ENCODE measurements around the gene TRAF1. TPM values are rescaled to one million over a fixed set of nuclear protein-coding genes. Genes with fewer than 3 reads are reported as not detected.

Gene TRAF1
- total and polyA plus RNA-seq, 10 of the 15 experiments (the other 5 are each of a cell fraction or from before 2014, with no cell fraction given), result 13.8 to 163 (median 128) TPM

DNA sequence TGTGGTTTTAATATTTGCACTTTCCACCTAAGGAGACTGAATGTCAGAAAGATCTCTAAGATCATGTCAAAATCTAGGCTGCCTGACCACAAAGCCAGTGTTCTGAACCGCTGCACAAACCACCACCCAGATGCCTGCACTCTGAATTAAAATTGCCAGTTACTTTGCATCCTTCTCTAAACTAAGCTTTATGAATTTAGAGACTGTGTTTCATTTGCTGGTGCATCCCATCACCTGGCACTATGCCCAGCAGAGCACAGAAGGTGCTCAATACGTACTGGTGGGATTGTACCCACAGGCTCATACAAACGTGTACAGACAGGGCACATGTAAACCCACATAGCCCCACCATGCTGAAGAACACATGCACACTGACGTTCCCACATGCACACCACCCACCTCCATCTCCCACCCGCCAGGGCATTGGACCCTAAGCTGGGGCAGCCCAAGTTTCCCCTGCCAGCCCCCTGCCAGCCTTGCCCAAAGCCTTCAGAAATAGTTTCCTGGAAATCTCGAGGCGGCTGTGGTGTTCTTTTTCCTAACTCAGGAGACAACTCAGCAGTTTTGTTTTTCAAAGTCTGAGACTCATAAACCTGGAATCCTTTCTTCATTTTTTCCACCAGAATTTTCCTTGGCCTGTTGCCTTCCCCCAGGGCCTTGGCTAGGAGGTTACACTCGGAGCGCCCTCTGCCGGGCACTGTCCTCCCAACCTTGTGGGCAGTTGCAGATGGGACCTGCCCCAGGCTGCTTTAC lies 9.6 kb upstream of the TRAF1 start:
- peak overlapping the region; percentile 19; the same call in 1 of the 2 replicates for H3K4me3 ChIP-seq
- DNase-seq (ENCODE audit: low read depth, low spot score) (peak; percentile 68), FAIRE-seq (peak; percentile 54), ATAC-seq (peak; percentile 69)
- no peaks in the 10 kb centered on the region for H3K36me3 ChIP-seq (ENCODE audit: control insufficient read depth in 2 of 2, insufficient read depth in 2 of 2, low read length in 1 of 2)
- RAD21 ChIA-PET (ENCODE audit: unreplicated experiment), result interaction anchor here (1.0 to 11.7 kb wide), 8 partner anchors 15 to 180 kb away, joined by 3 to 196 read pairs (median 7); partner anchors contain the start of gene TRAF1
- H3K9me3 ChIP-seq (replicated peaks; ENCODE audit: control insufficient read depth, insufficient read depth, low read length), result no peaks in the 10 kb centered on the region
- WGBS (ENCODE audit: insufficient coverage, insufficient replicate concordance, low lambda C conversion rate, missing lambda C conversion rate), result 4% methylated on average over 10 of the region's 10 CpGs
- H3K79me2 ChIP-seq (ENCODE audit: control insufficient read depth, insufficient read depth, low read length), result peaks cover 8% of the 10 kb centered on the region
- POLR2A ChIA-PET, result interaction anchor here (0.7 to 18.1 kb wide), 4 partner anchors 15 to 219 kb away, joined by 3 to 383 read pairs (median 114); no protein-coding TSS in a partner anchor
- H2AFZ ChIP-seq (ENCODE audit: control insufficient read depth, low read depth, low read length), result no peak overlapping the region
- intact Hi-C loops (cut with micrococcal nuclease; ENCODE audit: unreplicated experiment), result loop anchor here (1.0 to 2.0 kb wide), 3 partner anchors 15 to 180 kb away; no protein-coding TSS in a partner anchor
- H3K4me2 ChIP-seq (ENCODE audit: control insufficient read depth, insufficient read depth), result peak overlapping the region; percentile 70
- no TSS peak for BruUV-seq (replicated peaks)
- SMC1A ChIA-PET (ENCODE audit: uncharacterized antibody, unreplicated experiment), result interaction anchor here (1.0 to 26.1 kb wide), 14 partner anchors 7 to 181 kb away, joined by 3 to 522 read pairs (median 8); partner anchors contain the start of genes FBXW2 and TRAF1
- H4K20me1 ChIP-seq (ENCODE audit: control insufficient read depth, insufficient read depth), result no peaks in the 10 kb centered on the region
- peak overlapping the region; percentile 36 for H3K9ac ChIP-seq (ENCODE audit: control insufficient read depth, insufficient read depth, low read length)
- H3K27ac ChIP-seq (ENCODE audit: control insufficient read depth, insufficient read depth), result peak overlapping the region; percentile 96
- H3K27me3 ChIP-seq (replicated peaks in 1 of 2; ENCODE audit: control insufficient read depth in 2 of 2, insufficient read depth in 2 of 2, low read length in 1 of 2), result no peaks in the 10 kb centered on the region
- peaks cover 47% of the 10 kb centered on the region for H3K4me1 ChIP-seq (ENCODE audit: control insufficient read depth, insufficient read depth, low read length)
- CTCF ChIA-PET, result interaction anchor here (0.6 to 11.9 kb wide), 27 partner anchors 9 to 1956 kb away, joined by 3 to 110 read pairs (median 4); partner anchors contain the start of gene TRAF1
- in situ Hi-C loops (cut with MboI), result loop anchor here (5.0 kb wide), 2 partner anchors 64 to 179 kb away; no protein-coding TSS in a partner anchor
- TF ChIP-seq, protein P1, sequence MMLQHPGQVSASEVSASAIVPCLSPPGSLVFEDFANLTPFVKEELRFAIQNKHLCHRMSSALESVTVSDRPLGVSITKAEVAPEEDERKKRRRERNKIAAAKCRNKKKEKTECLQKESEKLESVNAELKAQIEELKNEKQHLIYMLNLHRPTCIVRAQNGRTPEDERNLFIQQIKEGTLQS (IDR thresholded peaks at IDR 0.05; ENCODE audit: borderline replicate concordance, extremely low read depth, low read depth, low read length), result no peak
- TF ChIP-seq JUNB (IDR thresholded peaks at IDR 0.05) (no peak), SMC3 (IDR thresholded peaks at IDR 0.05; ENCODE audit: borderline replicate concordance, low read length) (peak; percentile 96), ZNF274 (IDR thresholded peaks at IDR 0.05; ENCODE audit: insufficient read depth, insufficient read length) (no peak), NFYB (IDR thresholded peaks at IDR 0.05; ENCODE audit: insufficient read depth, low read depth, low read length) (no peak), EP300 (IDR thresholded peaks at IDR 0.05; ENCODE audit: borderline replicate concordance in 1 of 2, control insufficient read depth in 1 of 2, low read depth in 2 of 2, low read length in 2 of 2) (no peak), KAT2A (conservative IDR thresholded peaks at IDR 0.05; ENCODE audit: control insufficient read depth, low read depth, low read length) (no peak), KDM1A (IDR thresholded peaks at IDR 0.05; ENCODE audit: borderline replicate concordance) (no peak), SIN3A (IDR thresholded peaks at IDR 0.05; ENCODE audit: low read depth, low read length) (no peak), POLR2A (IDR thresholded peaks at IDR 0.05; ENCODE audit: low read depth, low read length) (no peak), MTA3 (IDR thresholded peaks at IDR 0.05; ENCODE audit: borderline replicate concordance, low read length) (no peak), BACH1 (IDR thresholded peaks at IDR 0.05; ENCODE audit: borderline replicate concordance) (no peak)
- TF ChIP-seq, protein P2, sequence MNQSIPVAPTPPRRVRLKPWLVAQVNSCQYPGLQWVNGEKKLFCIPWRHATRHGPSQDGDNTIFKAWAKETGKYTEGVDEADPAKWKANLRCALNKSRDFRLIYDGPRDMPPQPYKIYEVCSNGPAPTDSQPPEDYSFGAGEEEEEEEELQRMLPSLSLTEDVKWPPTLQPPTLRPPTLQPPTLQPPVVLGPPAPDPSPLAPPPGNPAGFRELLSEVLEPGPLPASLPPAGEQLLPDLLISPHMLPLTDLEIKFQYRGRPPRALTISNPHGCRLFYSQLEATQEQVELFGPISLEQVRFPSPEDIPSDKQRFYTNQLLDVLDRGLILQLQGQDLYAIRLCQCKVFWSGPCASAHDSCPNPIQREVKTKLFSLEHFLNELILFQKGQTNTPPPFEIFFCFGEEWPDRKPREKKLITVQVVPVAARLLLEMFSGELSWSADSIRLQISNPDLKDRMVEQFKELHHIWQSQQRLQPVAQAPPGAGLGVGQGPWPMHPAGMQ (IDR thresholded peaks at IDR 0.05; ENCODE audit: borderline replicate concordance), result peak; percentile 48; the same call in 1 of the 2 replicates
- TF ChIP-seq, protein P3, sequence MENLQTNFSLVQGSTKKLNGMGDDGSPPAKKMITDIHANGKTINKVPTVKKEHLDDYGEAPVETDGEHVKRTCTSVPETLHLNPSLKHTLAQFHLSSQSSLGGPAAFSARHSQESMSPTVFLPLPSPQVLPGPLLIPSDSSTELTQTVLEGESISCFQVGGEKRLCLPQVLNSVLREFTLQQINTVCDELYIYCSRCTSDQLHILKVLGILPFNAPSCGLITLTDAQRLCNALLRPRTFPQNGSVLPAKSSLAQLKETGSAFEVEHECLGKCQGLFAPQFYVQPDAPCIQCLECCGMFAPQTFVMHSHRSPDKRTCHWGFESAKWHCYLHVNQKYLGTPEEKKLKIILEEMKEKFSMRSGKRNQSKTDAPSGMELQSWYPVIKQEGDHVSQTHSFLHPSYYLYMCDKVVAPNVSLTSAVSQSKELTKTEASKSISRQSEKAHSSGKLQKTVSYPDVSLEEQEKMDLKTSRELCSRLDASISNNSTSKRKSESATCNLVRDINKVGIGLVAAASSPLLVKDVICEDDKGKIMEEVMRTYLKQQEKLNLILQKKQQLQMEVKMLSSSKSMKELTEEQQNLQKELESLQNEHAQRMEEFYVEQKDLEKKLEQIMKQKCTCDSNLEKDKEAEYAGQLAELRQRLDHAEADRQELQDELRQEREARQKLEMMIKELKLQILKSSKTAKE (IDR thresholded peaks at IDR 0.05; ENCODE audit: low read depth, poor library complexity, severe bottlenecking), result peak; percentile 55
- TF ChIP-seq, protein P4, sequence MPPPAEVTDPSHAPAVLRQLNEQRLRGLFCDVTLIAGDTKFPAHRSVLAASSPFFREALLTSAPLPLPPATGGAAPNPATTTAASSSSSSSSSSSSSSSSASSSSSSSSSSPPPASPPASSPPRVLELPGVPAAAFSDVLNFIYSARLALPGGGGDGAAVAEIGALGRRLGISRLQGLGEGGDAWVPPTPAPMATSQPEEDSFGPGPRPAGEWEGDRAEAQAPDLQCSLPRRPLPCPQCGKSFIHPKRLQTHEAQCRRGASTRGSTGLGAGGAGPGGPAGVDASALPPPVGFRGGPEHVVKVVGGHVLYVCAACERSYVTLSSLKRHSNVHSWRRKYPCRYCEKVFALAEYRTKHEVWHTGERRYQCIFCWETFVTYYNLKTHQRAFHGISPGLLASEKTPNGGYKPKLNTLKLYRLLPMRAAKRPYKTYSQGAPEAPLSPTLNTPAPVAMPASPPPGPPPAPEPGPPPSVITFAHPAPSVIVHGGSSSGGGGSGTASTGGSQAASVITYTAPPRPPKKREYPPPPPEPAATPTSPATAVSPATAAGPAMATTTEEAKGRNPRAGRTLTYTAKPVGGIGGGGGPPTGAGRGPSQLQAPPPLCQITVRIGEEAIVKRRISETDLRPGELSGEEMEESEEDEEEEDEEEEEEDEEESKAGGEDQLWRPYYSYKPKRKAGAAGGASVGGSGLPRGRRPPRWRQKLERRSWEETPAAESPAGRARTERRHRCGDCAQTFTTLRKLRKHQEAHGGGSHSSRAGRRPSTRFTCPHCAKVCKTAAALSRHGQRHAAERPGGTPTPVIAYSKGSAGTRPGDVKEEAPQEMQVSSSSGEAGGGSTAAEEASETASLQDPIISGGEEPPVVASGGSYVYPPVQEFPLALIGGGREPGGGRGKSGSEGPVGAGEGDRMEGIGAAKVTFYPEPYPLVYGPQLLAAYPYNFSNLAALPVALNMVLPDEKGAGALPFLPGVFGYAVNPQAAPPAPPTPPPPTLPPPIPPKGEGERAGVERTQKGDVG (CRISPR knock-in tag; IDR thresholded peaks at IDR 0.05), result no peak
